ENCODE data around the gene INPPL1.
"Not testable (repeated sequence)": the region's sequence is repeated elsewhere in the genome, so short reads cannot be mapped to it uniquely, and the experiment has no call there.

INPPL1 gene, protein sequence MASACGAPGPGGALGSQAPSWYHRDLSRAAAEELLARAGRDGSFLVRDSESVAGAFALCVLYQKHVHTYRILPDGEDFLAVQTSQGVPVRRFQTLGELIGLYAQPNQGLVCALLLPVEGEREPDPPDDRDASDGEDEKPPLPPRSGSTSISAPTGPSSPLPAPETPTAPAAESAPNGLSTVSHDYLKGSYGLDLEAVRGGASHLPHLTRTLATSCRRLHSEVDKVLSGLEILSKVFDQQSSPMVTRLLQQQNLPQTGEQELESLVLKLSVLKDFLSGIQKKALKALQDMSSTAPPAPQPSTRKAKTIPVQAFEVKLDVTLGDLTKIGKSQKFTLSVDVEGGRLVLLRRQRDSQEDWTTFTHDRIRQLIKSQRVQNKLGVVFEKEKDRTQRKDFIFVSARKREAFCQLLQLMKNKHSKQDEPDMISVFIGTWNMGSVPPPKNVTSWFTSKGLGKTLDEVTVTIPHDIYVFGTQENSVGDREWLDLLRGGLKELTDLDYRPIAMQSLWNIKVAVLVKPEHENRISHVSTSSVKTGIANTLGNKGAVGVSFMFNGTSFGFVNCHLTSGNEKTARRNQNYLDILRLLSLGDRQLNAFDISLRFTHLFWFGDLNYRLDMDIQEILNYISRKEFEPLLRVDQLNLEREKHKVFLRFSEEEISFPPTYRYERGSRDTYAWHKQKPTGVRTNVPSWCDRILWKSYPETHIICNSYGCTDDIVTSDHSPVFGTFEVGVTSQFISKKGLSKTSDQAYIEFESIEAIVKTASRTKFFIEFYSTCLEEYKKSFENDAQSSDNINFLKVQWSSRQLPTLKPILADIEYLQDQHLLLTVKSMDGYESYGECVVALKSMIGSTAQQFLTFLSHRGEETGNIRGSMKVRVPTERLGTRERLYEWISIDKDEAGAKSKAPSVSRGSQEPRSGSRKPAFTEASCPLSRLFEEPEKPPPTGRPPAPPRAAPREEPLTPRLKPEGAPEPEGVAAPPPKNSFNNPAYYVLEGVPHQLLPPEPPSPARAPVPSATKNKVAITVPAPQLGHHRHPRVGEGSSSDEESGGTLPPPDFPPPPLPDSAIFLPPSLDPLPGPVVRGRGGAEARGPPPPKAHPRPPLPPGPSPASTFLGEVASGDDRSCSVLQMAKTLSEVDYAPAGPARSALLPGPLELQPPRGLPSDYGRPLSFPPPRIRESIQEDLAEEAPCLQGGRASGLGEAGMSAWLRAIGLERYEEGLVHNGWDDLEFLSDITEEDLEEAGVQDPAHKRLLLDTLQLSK

DNA sequence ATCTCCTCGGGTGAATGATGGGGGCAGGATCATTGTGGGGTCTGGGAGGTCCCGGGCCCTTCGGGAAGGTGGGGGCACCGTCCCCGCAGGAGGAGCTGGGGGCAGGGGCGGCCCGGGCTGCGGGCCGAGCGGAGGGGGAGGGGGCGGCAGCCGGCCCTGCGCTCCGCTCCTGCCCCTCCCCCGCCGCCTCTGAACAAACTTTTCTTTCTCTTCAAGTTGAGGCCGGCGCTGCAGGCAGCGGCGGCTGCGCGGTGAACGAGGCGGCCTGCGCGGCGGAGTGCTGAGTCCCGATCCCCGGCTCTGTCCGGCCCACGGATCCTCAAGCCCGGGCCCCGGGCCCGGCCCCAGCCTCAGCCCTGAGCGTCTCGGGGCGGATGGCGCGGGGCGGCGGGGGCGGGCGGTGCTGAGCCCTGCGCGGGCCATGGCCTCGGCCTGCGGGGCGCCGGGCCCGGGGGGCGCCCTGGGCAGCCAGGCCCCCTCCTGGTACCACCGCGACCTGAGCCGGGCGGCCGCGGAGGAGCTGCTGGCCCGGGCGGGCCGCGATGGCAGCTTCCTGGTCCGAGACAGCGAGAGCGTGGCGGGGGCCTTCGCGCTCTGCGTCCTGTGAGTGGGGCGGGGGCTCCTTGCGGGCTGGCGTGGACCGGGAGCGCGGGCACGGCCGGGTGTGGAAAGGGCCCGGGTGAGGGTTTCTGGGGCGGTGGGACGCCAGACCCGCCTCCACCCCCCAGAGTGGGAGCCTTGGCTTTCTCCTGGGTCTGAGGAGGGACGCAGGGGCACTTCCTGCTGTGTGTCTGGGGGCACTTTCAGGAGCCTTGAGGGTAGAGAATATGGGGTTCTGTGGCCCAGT is at the start of gene INPPL1:
INPPL1 (plus strand) TSS at position 204 of the 847 bp plus-strand sequence; CDS start at position 422, 218 bp downstream.
- no peak for DNase-seq (ENCODE audit: low spot score)

DNA sequence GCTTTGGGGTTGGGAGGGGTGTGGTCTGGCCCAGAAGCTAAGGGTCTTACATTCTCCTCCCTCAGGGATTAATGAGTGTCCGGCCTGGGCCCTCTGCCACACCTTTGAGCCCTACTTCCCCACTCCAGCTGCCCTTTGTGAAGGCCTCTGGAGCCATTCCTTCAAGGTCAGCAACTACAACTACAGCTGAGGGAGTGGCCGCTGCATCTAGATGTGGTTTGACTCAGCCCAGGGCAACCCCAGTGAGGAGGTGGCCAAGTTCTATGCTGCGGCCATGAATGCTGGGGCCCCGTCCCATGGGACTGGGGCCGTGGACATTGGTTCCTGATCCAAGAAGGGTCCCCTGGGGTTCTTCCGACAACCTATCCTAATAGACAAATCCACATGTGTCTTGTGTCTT is 46.9 kb upstream of the INPPL1 start:
- no peak for DNase-seq (ENCODE audit: low spot score)

DNA sequence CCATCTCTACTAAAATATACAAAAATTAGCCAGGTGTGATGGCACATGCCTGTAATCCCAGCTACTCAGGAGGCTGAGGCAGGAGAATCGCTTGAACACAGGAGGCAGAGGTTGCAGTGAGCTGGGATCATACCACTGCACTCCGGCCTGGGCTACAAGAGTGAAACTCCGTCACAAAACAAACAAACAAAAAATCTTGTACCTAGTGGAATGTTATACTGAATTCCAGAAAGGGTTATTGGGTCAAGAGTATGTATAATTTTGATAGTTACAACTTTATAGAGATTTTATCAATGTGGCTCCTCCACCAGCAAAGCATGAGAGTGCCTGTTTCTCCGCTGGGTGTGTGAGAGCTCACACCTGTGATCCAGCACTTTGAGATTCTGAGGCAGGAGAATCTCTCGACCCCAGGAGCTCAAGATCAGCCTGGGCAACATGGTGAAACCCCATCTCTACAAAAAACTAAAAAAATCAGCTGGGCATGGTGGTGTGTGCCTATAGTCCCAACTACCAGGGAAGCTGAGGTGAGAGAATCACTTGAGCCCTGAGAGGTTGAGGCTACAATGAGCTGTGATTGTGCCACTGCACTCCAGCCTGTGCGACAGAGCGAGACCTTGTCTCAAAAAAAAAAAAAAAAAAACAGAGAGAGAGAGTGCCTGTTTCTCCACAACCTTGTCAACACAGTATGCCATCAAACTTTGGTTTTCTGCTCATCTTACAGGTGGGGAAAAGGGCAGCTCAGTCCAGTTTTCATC is 45.3 kb upstream of the INPPL1 start:
- no peak for DNase-seq (ENCODE audit: low spot score)

DNA sequence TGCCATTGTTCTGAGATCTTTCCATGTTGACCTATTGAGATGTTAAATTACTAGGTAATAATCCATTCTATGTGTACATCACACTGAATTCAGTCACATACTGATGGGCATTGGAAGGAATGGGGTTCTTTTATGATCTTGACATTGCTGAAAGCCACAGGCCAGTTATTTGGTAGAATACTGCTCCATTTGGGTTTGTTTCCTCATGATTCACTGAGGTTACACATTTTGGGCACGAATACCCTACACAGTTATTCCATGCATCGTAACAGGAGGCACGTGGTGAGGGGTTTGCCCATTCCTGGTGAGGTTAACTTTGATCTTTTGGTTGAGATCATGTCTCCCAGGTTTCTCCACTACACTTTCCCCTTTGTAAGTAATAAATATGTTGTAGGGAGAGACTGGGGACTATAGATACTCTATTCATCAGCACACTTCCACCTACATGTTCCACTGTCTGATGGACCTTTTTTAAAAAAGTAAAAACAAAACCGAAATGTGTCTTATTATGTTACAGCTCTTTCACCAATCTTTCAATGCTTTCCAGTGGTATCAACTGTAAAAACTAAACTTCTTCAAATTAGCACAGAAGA is 44.7 kb upstream of the INPPL1 start:
- DNase-seq (ENCODE audit: low spot score), result no peak

DNA sequence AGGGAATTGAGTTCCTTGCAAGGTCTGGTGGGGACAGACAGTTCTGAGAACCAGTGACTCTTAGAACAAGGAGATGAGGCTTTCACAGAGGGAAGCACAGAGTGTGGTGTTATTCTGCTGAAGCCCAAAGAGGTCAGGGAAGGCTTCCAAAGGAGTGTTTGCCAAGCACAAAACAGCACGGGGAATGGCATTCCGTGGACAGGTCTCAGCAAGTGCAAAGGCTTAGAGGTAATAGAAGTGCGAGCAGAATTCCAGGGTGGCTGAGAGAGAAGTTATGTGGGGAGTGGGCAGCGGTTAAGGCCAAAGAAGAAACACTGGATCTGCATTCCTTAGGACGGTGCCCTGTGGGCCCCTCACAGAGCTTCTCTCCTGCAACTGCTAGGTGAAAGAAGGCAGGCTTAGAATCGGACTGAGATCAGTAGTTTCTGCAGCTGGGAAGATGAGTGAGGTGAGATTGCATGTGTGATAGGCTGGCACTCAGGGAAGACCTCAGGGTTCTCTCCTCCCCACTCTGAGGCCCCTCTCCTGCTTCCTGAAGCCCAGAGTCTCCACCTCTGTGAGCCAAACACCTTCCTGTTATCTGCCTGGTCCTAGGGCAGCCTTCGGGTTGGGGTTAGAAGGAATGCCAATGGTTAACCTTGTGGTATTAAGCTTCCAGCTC is 43.5 kb upstream of the INPPL1 start:
- not testable (repeated sequence) for DNase-seq (ENCODE audit: low spot score)

GRCh38 chr11:72181553-72181958 is 43.0 kb upstream of the INPPL1 start:
- DNase-seq (ENCODE audit: low spot score), result not testable (repeated sequence)

DNA sequence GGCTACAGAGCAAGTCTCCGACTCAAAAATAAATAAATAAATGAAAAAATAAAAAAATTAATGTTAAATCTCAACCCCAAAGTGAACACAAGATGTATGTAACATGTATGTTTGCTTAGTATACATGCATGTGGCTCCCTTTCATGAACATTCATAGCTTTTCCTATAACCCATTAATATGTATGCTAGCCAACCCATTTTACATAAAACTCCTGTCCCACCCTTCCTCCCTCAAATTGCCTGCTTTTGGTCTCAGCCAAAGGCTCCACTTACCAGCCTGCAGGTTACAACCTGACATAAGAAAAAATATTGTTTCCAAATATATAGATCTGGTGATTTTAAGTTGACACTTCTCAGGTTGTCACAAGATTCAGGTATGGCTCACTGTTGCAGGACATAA is 36.3 kb upstream of the INPPL1 start:
- no peak for DNase-seq (ENCODE audit: low spot score)

- no peak for DNase-seq (ENCODE audit: low spot score)
Observed at GRCh38 chr11:72189455-72190250, 34.9 kb upstream of the INPPL1 start.

- DNase-seq (ENCODE audit: low spot score), result no peak
Observed at GRCh38 chr11:72190631-72191071, 33.9 kb upstream of the INPPL1 start.

- no peak for DNase-seq (ENCODE audit: low spot score)
Observed at GRCh38 chr11:72191961-72192381, 32.6 kb upstream of the INPPL1 start, which contains the start of gene FOLR1. FOLR1 (plus strand) TSS chr11:72192140; CDS start chr11:72192174, 34 bp downstream.

GRCh38 chr11:72195518-72196270 is 28.9 kb upstream of the INPPL1 start:
- no peak for DNase-seq (ENCODE audit: low spot score)

DNA sequence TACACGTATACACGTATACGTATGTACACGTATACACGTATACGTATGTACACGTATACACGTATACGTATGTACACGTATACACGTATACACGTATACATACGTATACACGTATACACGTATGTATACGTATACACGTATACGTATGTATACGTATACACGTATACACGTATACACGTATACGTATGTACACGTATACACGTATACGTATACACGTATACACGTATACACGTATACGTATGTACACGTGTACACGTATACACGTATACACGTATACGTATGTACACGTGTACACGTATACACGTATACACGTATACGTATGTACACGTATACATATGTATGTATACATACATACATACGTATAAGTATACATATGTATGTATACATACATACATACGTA is 23.1 kb upstream of the INPPL1 start:
- not testable (repeated sequence) for DNase-seq (ENCODE audit: low spot score)

- no peak for DNase-seq (ENCODE audit: low spot score)
Observed at GRCh38 chr11:72202571-72202970, 22.0 kb upstream of the INPPL1 start.

DNA sequence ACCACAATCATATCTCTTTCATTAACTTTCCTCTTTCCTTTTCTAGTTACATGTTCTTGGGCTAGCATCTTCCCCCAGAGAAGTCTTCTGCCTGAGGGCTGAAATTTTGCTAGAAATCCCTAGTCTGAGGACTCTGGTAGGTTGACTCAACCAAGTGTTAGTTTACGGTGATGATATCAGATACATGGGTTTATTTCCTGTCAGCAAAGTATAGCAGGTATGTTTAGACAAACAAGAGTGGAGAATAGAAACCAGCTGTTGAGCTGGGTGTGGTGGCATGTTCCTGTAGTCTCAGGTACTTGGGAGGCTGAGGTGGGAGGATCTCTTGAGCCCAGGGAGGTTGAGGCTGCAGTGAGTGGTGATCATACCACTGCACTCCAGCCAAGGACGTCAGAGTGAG is 21.4 kb upstream of the INPPL1 start:
- no peak for DNase-seq (ENCODE audit: low spot score)

- no peak for DNase-seq (ENCODE audit: low spot score)
Observed at GRCh38 chr11:72204886-72205285, 19.7 kb upstream of the INPPL1 start.

- not testable (repeated sequence) for DNase-seq (ENCODE audit: low spot score)
Observed at GRCh38 chr11:72206794-72207193, 17.8 kb upstream of the INPPL1 start.

- no peak for DNase-seq (ENCODE audit: low spot score)
Observed at GRCh38 chr11:72208281-72208680, 16.3 kb upstream of the INPPL1 start.

DNA sequence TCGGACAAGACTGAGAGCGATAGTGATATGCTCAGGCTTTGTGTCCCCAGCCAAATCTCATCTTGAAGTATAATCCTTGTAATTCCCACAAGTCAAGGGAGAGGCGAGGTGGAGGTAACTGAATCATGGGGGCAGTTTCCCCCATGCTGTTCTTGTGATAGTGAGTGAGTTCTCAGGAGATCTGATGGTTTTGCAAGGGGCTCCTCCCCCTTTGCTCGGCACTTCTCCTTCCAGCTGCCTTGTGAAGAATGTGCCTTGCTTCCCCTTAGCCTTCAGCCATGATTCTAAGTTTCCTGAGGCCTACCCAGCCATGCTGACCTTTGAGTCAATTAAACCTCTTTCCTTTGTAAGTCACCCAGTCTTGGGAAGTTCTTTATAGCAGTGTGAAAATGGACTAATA is 15.5 kb upstream of the INPPL1 start:
- no peak for DNase-seq (ENCODE audit: low spot score)

Data from germinal center (tissue), 1 donor.